Ishikawa (cell line): ENCODE measurements around the gene ECT2.
A peak's percentile ranks its signal among the peaks of the same experiment; 100 is the strongest.

Experiments used
- CEBPB ChIP-seq: IDR thresholded peaks from 2 replicates; pipeline ENCODE4 v1.6.1; 2012
- CREB1 ChIP-seq: IDR thresholded peaks from 2 replicates; pipeline ENCODE4 v1.6.1; 2012; ENCODE audit warnings: low read depth
- EGR1 ChIP-seq: IDR thresholded peaks from 2 replicates; pipeline ENCODE4 v1.6.1; 2012
- EP300 ChIP-seq: IDR thresholded peaks from 2 replicates; pipeline ENCODE4 v1.6.1; 2012; ENCODE audit warnings: borderline replicate concordance
- FOXM1 ChIP-seq: IDR thresholded peaks from 2 replicates; pipeline ENCODE4 v1.6.1; 2012; ENCODE audit warnings: low read depth, borderline replicate concordance
- NFIC ChIP-seq: IDR thresholded peaks from 2 replicates; pipeline ENCODE4 v1.6.1; 2012
- RAD21 ChIP-seq: IDR thresholded peaks from 2 replicates; pipeline ENCODE4 v1.6.1; 2012; ENCODE audit warnings: low read depth
- REST ChIP-seq: IDR thresholded peaks from 2 replicates; pipeline ENCODE4 v1.6.1; 2012; ENCODE audit warnings: low read depth, mild to moderate bottlenecking
- TAF1 ChIP-seq: IDR thresholded peaks from 2 replicates; pipeline ENCODE4 v1.6.1; 2012; ENCODE audit warnings: low read depth, mild to moderate bottlenecking
- TCF12 ChIP-seq: IDR thresholded peaks from 2 replicates; pipeline ENCODE4 v1.6.1; 2012; ENCODE audit warnings: low read depth
- TEAD4 ChIP-seq: IDR thresholded peaks from 2 replicates; pipeline ENCODE4 v1.6.1; 2012
- USF1 ChIP-seq: IDR thresholded peaks from 2 replicates; pipeline ENCODE4 v1.6.1; 2012
- YY1 ChIP-seq: IDR thresholded peaks from 2 replicates; pipeline ENCODE4 v1.6.1; 2012; ENCODE audit warnings: low read depth
- ZBTB7A ChIP-seq: IDR thresholded peaks from 2 replicates; pipeline ENCODE4 v1.6.1; 2012; ENCODE audit warnings: low read depth
- TF ChIP-seq, protein P1 (sequence below): IDR thresholded peaks from 2 replicates; pipeline ENCODE4 v1.6.1; 2012

ECT2 gene

DNA sequence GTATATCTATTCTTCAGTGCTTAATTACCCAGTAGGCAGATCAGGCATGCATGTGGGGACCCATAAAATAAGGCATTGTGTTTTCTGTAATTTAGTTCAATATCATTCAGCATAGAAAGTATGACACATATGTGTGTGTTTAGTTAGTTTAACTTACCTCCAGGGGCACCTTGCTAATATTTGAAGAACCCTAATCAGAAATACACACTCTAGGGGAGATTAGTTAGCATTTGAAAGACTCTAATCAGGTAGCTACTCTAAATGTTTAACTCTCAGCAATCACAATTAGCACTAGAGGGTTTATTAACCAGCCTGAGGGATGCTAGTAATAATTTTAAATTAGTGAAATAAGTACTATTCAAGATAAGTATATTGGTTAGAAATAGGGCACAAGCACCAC lies 104.5 kb downstream of the ECT2 start:
- no peak for TF ChIP-seq RAD21
- no peak for TF ChIP-seq CREB1
- TF ChIP-seq TEAD4 = no peak
- TF ChIP-seq TAF1 = no peak
- no peak for TF ChIP-seq CEBPB
- TF ChIP-seq FOXM1 = no peak
- no peak for TF ChIP-seq NFIC
- TF ChIP-seq USF1 = no peak
- TF ChIP-seq, protein P1, sequence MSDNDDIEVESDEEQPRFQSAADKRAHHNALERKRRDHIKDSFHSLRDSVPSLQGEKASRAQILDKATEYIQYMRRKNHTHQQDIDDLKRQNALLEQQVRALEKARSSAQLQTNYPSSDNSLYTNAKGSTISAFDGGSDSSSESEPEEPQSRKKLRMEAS = no peak
- TF ChIP-seq EP300 = no peak
- no peak for TF ChIP-seq TCF12
- TF ChIP-seq EGR1 = no peak
- no peak for TF ChIP-seq YY1
- no peak for TF ChIP-seq ZBTB7A
- TF ChIP-seq REST = no peak

DNA sequence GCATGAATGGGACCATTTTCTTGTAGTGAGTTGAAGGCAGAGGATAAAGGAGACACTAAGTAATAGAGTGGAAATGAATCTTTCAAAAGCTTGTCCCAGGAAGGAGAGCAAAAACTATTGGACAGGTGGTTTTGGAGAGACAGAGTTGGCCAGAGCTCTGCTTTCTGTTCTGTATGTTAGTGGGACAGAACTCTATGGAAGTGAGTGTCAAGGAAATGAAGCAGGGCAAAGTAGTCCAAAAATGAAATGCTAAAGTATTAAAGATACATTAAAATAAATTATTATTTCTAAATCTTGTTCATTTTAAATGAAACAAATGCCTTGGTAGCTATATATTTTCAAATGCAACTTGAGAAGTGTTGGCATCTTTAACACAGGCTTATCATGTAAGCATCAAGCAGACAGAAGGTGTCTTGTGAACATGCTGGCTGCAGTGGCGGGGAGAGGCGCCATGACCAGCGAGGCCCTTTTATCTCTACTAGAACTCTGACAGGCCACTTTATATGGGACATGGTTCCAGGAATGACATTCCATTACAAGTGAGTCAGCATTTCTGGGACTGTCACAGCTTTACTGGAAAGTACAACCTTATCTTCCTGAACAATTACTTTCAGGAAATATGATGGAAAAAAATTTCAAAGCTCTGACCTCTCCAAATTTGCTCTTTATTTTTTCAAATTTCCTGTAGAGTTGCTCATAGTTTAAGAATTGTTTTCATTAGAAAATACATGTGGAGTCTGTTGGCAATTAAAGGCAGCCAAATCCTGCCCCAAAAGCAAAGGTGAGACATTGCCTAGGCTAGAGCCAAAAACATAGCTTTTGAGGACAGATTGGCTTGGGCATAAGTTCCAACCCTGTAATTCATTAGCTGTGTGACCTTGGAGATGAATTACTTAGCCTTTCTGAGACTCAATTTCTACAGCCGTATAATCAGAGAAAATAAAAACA lies 106.5 kb downstream of the ECT2 start:
- TF ChIP-seq TEAD4 (peak; percentile 30; the same call in 1 of the 2 replicates), CREB1 (no peak), ZBTB7A (no peak), RAD21 (no peak), YY1 (0 out of 2 replicates have a peak, but pooled peaks have one; percentile 23), EP300 (no peak)

GRCh38 chr3:172859041-172859440 lies 108.5 kb downstream of the ECT2 start:
- TF ChIP-seq TCF12 (no peak), NFIC (no peak), FOXM1 (no peak), RAD21 (no peak), CEBPB (no peak), YY1 (no peak), ZBTB7A (no peak), TEAD4 (no peak), USF1 (no peak), EP300 (no peak), REST (no peak), TAF1 (no peak), CREB1 (no peak), EGR1 (no peak)
- TF ChIP-seq, protein P1 = no peak

GRCh38 chr3:172868582-172869200 lies 118.2 kb downstream of the ECT2 start:
- TF ChIP-seq USF1 (no peak), TCF12 (peak; percentile 93), ZBTB7A (no peak), NFIC (peak; percentile 79), CREB1 (no peak), FOXM1 (peak; percentile 84), TAF1 (no peak), EP300 (peak; percentile 84), EGR1 (no peak), YY1 (no peak), REST (no peak), TEAD4 (peak; percentile 75), CEBPB (0 out of 2 replicates have a peak, but pooled peaks have one; percentile 16), RAD21 (no peak)
- TF ChIP-seq, protein P1 = no peak
